ENCODE measurements around the gene DOHH. TPM values are rescaled to one million over a fixed set of nuclear protein-coding genes. Genes with fewer than 3 reads are reported as not detected.

Gene DOHH
- total RNA-seq, 1 experiment from 2014 or later: 22.3 TPM

GRCh38 chr19:3535235-3535535 lies 34.7 kb upstream of the DOHH start:
- intact Hi-C loops (cut with micrococcal nuclease; ENCODE audit: unreplicated experiment): no loop called here
- Histone ChIP-seq H3K36me3 (ENCODE audit: insufficient read depth, low read length, poor library complexity, severe bottlenecking) (peaks cover 74% of the 10 kb centered on the region), H3K9me3 (ENCODE audit: low read depth, low read length, poor library complexity, severe bottlenecking) (no peaks in the 10 kb centered on the region), H3K27me3 (replicated peaks; ENCODE audit: insufficient read depth, low read depth, low read length, poor library complexity) (no peaks in the 10 kb centered on the region), H3K27ac (ENCODE audit: low read depth, low read length, poor library complexity, severe bottlenecking) (no peak overlapping the region), H3K4me1 (ENCODE audit: insufficient read depth, low read length, poor library complexity, severe bottlenecking) (no peaks in the 10 kb centered on the region), H3K4me3 (ENCODE audit: low read depth, low read length, poor library complexity, severe bottlenecking) (no peak overlapping the region)
- no peak for DNase-seq (ENCODE audit: low spot score)
- BruUV-seq (replicated peaks): no TSS peak
- ChIA-PET POLR2A (ENCODE audit: low non-redundant PET) (no interaction called here), CTCF (no interaction called here)
- TF ChIP-seq EZH2 (IDR thresholded peaks at IDR 0.05; ENCODE audit: borderline replicate concordance, low read depth, low read length, poor library complexity, severe bottlenecking) (no peak), CTCF (conservative IDR thresholded peaks at IDR 0.05; ENCODE audit: low read depth, low read length) (no peak)

GRCh38 chr19:3534375-3535234 lies 34.1 kb upstream of the DOHH start:
- POLR2A ChIA-PET (ENCODE audit: low non-redundant PET): no interaction called here
- intact Hi-C loops (cut with micrococcal nuclease; ENCODE audit: unreplicated experiment): no loop called here
- no peak for TF ChIP-seq CTCF (conservative IDR thresholded peaks at IDR 0.05; ENCODE audit: low read depth, low read length)
- no peak for TF ChIP-seq EZH2 (IDR thresholded peaks at IDR 0.05; ENCODE audit: borderline replicate concordance, low read depth, low read length, poor library complexity, severe bottlenecking)
- Histone ChIP-seq H3K27me3 (replicated peaks; ENCODE audit: insufficient read depth, low read depth, low read length, poor library complexity) (no peaks in the 10 kb centered on the region), H3K27ac (ENCODE audit: low read depth, low read length, poor library complexity, severe bottlenecking) (no peak overlapping the region), H3K4me1 (ENCODE audit: insufficient read depth, low read length, poor library complexity, severe bottlenecking) (no peaks in the 10 kb centered on the region), H3K36me3 (ENCODE audit: insufficient read depth, low read length, poor library complexity, severe bottlenecking) (peaks cover 71% of the 10 kb centered on the region), H3K9me3 (ENCODE audit: low read depth, low read length, poor library complexity, severe bottlenecking) (no peaks in the 10 kb centered on the region), H3K4me3 (ENCODE audit: low read depth, low read length, poor library complexity, severe bottlenecking) (no peak overlapping the region)
- CTCF ChIA-PET: no interaction called here
- DNase-seq (ENCODE audit: low spot score): no peak
- TSS peak; percentile 23 for BruUV-seq (replicated peaks)

- H3K27me3 ChIP-seq (replicated peaks; ENCODE audit: insufficient read depth, low read depth, low read length, poor library complexity): no peaks in the 10 kb centered on the region
- no peak overlapping the region for H3K4me3 ChIP-seq (ENCODE audit: low read depth, low read length, poor library complexity, severe bottlenecking)
- no peak for DNase-seq (ENCODE audit: low spot score)
- H3K36me3 ChIP-seq (ENCODE audit: insufficient read depth, low read length, poor library complexity, severe bottlenecking): peaks cover 62% of the 10 kb centered on the region
- ChIA-PET POLR2A (ENCODE audit: low non-redundant PET) (no interaction called here), CTCF (no interaction called here)
- H3K27ac ChIP-seq (ENCODE audit: low read depth, low read length, poor library complexity, severe bottlenecking): no peak overlapping the region
- no peak for TF ChIP-seq CTCF (conservative IDR thresholded peaks at IDR 0.05; ENCODE audit: low read depth, low read length)
- no peak for TF ChIP-seq EZH2 (IDR thresholded peaks at IDR 0.05; ENCODE audit: borderline replicate concordance, low read depth, low read length, poor library complexity, severe bottlenecking)
- H3K4me1 ChIP-seq (ENCODE audit: insufficient read depth, low read length, poor library complexity, severe bottlenecking): no peaks in the 10 kb centered on the region
- no peaks in the 10 kb centered on the region for H3K9me3 ChIP-seq (ENCODE audit: low read depth, low read length, poor library complexity, severe bottlenecking)
- intact Hi-C loops (cut with micrococcal nuclease; ENCODE audit: unreplicated experiment): no loop called here
- no TSS peak for BruUV-seq (replicated peaks)
These were observed 33.2 kb upstream of the DOHH start for GRCh38 chr19:3533563-3534216.

All from A673 (cell line).